Measurements from ENCODE around the gene RAF1.
"Not testable (repeated sequence)": the region's sequence is repeated elsewhere in the genome, so short reads cannot be mapped to it uniquely, and the experiment has no call there.

Gene RAF1

GRCh38 chr3:12643724-12644123 is 20.2 kb downstream of the RAF1 start:
- peaks cover 7% of the 10 kb centered on the region for H4K20me1 ChIP-seq (ENCODE audit: low read depth, low read length)
- no peaks in the 10 kb centered on the region for H3K9me2 ChIP-seq (replicated peaks; ENCODE audit: insufficient read depth, low read length)
- H3K79me2 ChIP-seq (ENCODE audit: insufficient read depth, low read length), result peaks cover 91% of the 10 kb centered on the region
- H3F3A ChIP-seq (ENCODE audit: insufficient read depth), result no peaks in the 10 kb centered on the region; the same call in 1 of the 2 replicates
- no peak overlapping the region for H2AFZ ChIP-seq (ENCODE audit: low read depth, low read length, severe bottlenecking)
- H3K9ac ChIP-seq (ENCODE audit: low read length), result no peak overlapping the region
- TF ChIP-seq EZH2phosphoT487 (conservative IDR thresholded peaks at IDR 0.05; ENCODE audit: low read length) (no peak), CTCF (IDR thresholded peaks at IDR 0.05; ENCODE audit: insufficient read depth, low read length, poor library complexity, severe bottlenecking) (no peak)
- H3K9me3 ChIP-seq (ENCODE audit: insufficient read depth, low read length), result peaks cover 4% of the 10 kb centered on the region; the same call in 1 of the 2 replicates
- H3K4me3 ChIP-seq (ENCODE audit: insufficient read depth, low read length, poor library complexity, severe bottlenecking), result no peak overlapping the region
- no peak overlapping the region for H3K4me2 ChIP-seq (ENCODE audit: low read depth, low read length, poor library complexity, severe bottlenecking)
- H3K27ac ChIP-seq (ENCODE audit: low read depth, low read length), result no peak overlapping the region
- H3K27me3 ChIP-seq (ENCODE audit: low read length), result no peaks in the 10 kb centered on the region
- H3K36me3 ChIP-seq (ENCODE audit: low read length), result no peaks in the 10 kb centered on the region

- Histone ChIP-seq H3K27me3 (ENCODE audit: low read length) (no peaks in the 10 kb centered on the region), H3K9me3 (ENCODE audit: insufficient read depth, low read length) (peaks cover 4% of the 10 kb centered on the region; the same call in 1 of the 2 replicates), H4K20me1 (ENCODE audit: low read depth, low read length) (peaks cover 7% of the 10 kb centered on the region), H2AFZ (ENCODE audit: low read depth, low read length, severe bottlenecking) (no peak overlapping the region), H3K27ac (ENCODE audit: low read depth, low read length) (no peak overlapping the region), H3K4me2 (ENCODE audit: low read depth, low read length, poor library complexity, severe bottlenecking) (no peak overlapping the region), H3K4me3 (ENCODE audit: insufficient read depth, low read length, poor library complexity, severe bottlenecking) (no peak overlapping the region), H3K9me2 (replicated peaks; ENCODE audit: insufficient read depth, low read length) (no peaks in the 10 kb centered on the region), H3K79me2 (ENCODE audit: insufficient read depth, low read length) (peaks cover 91% of the 10 kb centered on the region), H3F3A (ENCODE audit: insufficient read depth) (no peaks in the 10 kb centered on the region; the same call in 1 of the 2 replicates), H3K9ac (ENCODE audit: low read length) (no peak overlapping the region), H3K36me3 (ENCODE audit: low read length) (no peaks in the 10 kb centered on the region)
- TF ChIP-seq CTCF (IDR thresholded peaks at IDR 0.05; ENCODE audit: insufficient read depth, low read length, poor library complexity, severe bottlenecking) (no peak), EZH2phosphoT487 (conservative IDR thresholded peaks at IDR 0.05; ENCODE audit: low read length) (no peak)
These were observed 20.9 kb downstream of the RAF1 start for GRCh38 chr3:12643010-12643380.

- H3K9me3 ChIP-seq (ENCODE audit: insufficient read depth, low read length); H3K9me2 ChIP-seq (replicated peaks; ENCODE audit: insufficient read depth, low read length); H3K27ac ChIP-seq (ENCODE audit: low read depth, low read length); H3F3A ChIP-seq (ENCODE audit: insufficient read depth); H2AFZ ChIP-seq (ENCODE audit: low read depth, low read length, severe bottlenecking); H3K9ac ChIP-seq (ENCODE audit: low read length); H3K4me2 ChIP-seq (ENCODE audit: low read depth, low read length, poor library complexity, severe bottlenecking); H4K20me1 ChIP-seq (ENCODE audit: low read depth, low read length); H3K36me3 ChIP-seq (ENCODE audit: low read length); H3K27me3 ChIP-seq (ENCODE audit: low read length); H3K4me3 ChIP-seq (ENCODE audit: insufficient read depth, low read length, poor library complexity, severe bottlenecking): not testable (repeated sequence)
- H3K79me2 ChIP-seq (ENCODE audit: insufficient read depth, low read length), result peaks cover 91% of the 10 kb centered on the region
These were observed 23.1 kb downstream of the RAF1 start for GRCh38 chr3:12640853-12641252.

GRCh38 chr3:12638105-12638504 is 25.8 kb downstream of the RAF1 start:
- Histone ChIP-seq H3K79me2 (ENCODE audit: insufficient read depth, low read length) (peaks cover 90% of the 10 kb centered on the region), H3K9ac (ENCODE audit: low read length) (no peak overlapping the region), H3K4me3 (ENCODE audit: insufficient read depth, low read length, poor library complexity, severe bottlenecking) (no peak overlapping the region), H4K20me1 (ENCODE audit: low read depth, low read length) (peaks cover 7% of the 10 kb centered on the region; the same call in 1 of the 2 replicates), H3K27ac (ENCODE audit: low read depth, low read length) (no peak overlapping the region), H3F3A (ENCODE audit: insufficient read depth) (0 out of 2 replicates have a peak, but pooled peaks cover 2% of the 10 kb centered on the region), H3K9me3 (ENCODE audit: insufficient read depth, low read length) (peaks cover 4% of the 10 kb centered on the region; the same call in 1 of the 2 replicates), H3K9me2 (replicated peaks; ENCODE audit: insufficient read depth, low read length) (no peaks in the 10 kb centered on the region), H2AFZ (ENCODE audit: low read depth, low read length, severe bottlenecking) (no peak overlapping the region), H3K36me3 (ENCODE audit: low read length) (no peaks in the 10 kb centered on the region), H3K4me2 (ENCODE audit: low read depth, low read length, poor library complexity, severe bottlenecking) (no peak overlapping the region), H3K27me3 (ENCODE audit: low read length) (no peaks in the 10 kb centered on the region)
- TF ChIP-seq CTCF (IDR thresholded peaks at IDR 0.05; ENCODE audit: insufficient read depth, low read length, poor library complexity, severe bottlenecking) (no peak), EZH2phosphoT487 (conservative IDR thresholded peaks at IDR 0.05; ENCODE audit: low read length) (no peak)

Measured in SU-DHL-6 (cell line).